ENCODE results near the gene NFIA.

Gene NFIA

DNA sequence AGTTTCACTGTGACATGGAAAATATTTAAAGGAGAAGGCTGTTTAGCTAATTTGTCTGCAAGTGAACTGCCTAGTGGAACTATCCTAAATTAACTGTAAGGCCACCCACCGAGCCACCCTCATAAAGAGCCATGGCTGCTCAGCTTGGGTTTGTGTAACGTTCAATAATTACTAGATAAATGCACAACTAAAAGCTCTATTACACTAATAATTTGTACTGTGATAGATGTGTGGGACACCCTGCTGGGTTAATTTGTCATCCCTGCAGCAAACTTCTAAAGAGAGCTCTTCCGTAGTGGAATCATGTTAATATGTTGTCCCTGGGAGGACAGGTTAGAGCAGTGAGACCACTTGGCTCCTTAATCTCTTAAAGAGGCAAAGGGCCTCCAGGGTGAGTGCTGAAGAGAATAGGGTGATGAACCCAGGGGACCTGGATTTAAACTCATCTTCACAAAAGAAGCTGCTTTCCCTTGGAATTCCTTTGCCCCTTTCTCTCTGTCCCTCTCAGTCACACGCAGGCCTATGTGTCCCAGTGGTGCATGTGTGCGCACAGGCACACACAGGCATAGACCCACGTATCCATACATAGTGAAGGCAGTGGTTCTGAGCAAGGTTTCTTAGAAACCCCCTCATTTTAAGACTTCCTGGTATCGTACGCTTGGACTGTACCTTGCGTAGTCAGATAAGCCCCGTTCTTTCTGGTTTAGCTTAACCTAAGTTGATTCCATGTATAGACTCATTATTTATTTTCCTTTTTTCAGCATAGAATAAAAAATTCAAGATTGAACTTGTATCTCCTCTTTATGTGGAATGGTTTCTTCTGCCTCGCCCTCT is 310.3 kb downstream of the NFIA start:
- Histone ChIP-seq H3K4me1 (no peaks in the 10 kb centered on the region), H3K4me3 (ENCODE audit: low read depth, low read length) (no peak overlapping the region), H3K27me3 (ENCODE audit: control insufficient read depth, insufficient read depth, low read length) (no peaks in the 10 kb centered on the region), H3K4me2 (ENCODE audit: low read length) (no peak overlapping the region), H3K36me3 (ENCODE audit: control insufficient read depth, insufficient read depth, low read length) (no peaks in the 10 kb centered on the region), H3K9me3 (ENCODE audit: control insufficient read depth, low read length) (no peaks in the 10 kb centered on the region), H3K27ac (no peak overlapping the region), H2AFZ (no peak overlapping the region), H3K79me2 (no peaks in the 10 kb centered on the region), H3K9ac (no peak overlapping the region)
- TF ChIP-seq, protein P1, sequence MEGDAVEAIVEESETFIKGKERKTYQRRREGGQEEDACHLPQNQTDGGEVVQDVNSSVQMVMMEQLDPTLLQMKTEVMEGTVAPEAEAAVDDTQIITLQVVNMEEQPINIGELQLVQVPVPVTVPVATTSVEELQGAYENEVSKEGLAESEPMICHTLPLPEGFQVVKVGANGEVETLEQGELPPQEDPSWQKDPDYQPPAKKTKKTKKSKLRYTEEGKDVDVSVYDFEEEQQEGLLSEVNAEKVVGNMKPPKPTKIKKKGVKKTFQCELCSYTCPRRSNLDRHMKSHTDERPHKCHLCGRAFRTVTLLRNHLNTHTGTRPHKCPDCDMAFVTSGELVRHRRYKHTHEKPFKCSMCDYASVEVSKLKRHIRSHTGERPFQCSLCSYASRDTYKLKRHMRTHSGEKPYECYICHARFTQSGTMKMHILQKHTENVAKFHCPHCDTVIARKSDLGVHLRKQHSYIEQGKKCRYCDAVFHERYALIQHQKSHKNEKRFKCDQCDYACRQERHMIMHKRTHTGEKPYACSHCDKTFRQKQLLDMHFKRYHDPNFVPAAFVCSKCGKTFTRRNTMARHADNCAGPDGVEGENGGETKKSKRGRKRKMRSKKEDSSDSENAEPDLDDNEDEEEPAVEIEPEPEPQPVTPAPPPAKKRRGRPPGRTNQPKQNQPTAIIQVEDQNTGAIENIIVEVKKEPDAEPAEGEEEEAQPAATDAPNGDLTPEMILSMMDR (IDR thresholded peaks at IDR 0.05) = no peak

DNA sequence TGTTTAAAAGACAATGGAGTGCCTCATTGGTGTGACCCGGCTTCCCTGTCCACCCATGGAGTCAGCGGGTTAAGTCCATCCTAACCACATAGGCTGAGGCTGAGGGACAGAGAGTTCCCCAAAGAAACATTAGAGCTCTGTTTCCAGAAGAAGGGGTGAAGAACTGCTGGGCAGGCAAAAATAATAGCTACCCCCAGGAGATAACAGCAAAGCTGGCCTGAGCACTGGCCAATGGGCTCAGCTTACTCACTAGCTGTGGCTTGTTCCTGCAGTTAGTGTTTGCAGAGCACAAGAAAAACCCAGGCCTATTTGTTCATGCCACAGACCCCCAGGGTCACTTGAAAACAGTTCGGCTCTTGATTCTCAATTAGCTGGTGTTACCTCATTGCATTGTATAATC is 311.2 kb downstream of the NFIA start:
- TF ChIP-seq, protein P1 (IDR thresholded peaks at IDR 0.05) = no peak
- Histone ChIP-seq H3K27ac (no peak overlapping the region), H3K9me3 (ENCODE audit: control insufficient read depth, low read length) (no peaks in the 10 kb centered on the region), H3K79me2 (no peaks in the 10 kb centered on the region), H3K4me3 (ENCODE audit: low read depth, low read length) (no peak overlapping the region), H2AFZ (no peak overlapping the region), H3K4me1 (peaks cover under 1% of the 10 kb centered on the region), H3K4me2 (ENCODE audit: low read length) (no peak overlapping the region), H3K27me3 (ENCODE audit: control insufficient read depth, insufficient read depth, low read length) (no peaks in the 10 kb centered on the region), H3K9ac (no peak overlapping the region), H3K36me3 (ENCODE audit: control insufficient read depth, insufficient read depth, low read length) (no peaks in the 10 kb centered on the region)

DNA sequence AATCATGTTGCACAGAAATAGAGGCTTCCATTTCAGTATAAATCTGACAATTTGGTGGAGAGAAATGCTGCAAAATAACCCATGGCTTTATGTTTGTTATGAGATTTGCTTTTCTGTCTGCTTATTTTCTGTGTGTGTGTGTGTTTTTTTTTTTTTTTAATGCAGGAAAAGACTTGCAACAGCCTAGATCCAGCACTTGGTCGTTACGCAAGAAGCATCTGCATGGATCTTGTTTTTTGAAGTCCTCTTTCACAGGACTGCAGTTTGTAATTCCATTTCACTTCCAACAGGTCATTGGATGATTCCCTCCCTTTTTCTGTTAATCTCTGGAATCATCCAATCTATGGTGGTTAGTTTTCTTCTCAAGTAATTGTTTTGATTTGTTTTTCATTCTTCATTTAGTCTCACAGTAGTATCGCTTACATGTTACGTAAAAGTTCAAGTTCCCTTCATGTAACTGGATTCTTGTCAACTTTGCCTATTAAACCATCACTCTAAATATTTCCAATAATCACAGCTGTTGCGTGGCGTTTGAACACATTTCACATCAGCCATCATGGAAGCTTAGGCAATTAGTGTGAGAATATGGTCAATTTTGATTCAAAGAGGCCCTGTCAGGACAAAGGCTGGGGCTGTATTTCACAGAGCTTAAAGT is 312.9 kb downstream of the NFIA start:
- H3K4me2 ChIP-seq (ENCODE audit: low read length) = no peak overlapping the region
- no peak overlapping the region for H3K4me3 ChIP-seq (ENCODE audit: low read depth, low read length)
- TF ChIP-seq, protein P1 (IDR thresholded peaks at IDR 0.05) = no peak
- H3K36me3 ChIP-seq (ENCODE audit: control insufficient read depth, insufficient read depth, low read length) = no peaks in the 10 kb centered on the region
- peaks cover 2% of the 10 kb centered on the region for H3K4me1 ChIP-seq
- H3K9me3 ChIP-seq (ENCODE audit: control insufficient read depth, low read length) = no peaks in the 10 kb centered on the region
- no peaks in the 10 kb centered on the region for H3K27me3 ChIP-seq (ENCODE audit: control insufficient read depth, insufficient read depth, low read length)
- no peaks in the 10 kb centered on the region for H3K79me2 ChIP-seq
- no peak overlapping the region for H3K9ac ChIP-seq
- H2AFZ ChIP-seq = no peak overlapping the region
- H3K27ac ChIP-seq = no peak overlapping the region

DNA sequence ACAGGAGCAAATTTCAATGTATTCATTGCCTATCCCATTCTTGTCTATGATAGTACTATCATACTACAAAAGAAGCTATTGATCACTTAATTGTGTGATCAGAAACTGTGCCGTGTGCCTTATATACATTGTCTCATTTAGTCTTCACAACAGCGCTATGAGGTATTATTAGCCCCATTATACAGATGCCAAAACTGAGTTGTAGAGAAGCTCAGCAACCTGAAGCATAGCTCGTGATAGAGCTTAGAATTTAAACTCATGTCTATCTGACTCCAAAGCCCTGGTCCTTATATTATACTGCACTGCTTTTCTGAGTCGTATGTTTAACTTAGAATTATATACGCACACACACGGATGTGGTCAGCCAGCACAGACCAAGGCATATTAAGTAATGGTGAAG is 315.1 kb downstream of the NFIA start:
- H3K79me2 ChIP-seq = no peaks in the 10 kb centered on the region
- H3K4me1 ChIP-seq = peaks cover 2% of the 10 kb centered on the region
- no peak overlapping the region for H3K27ac ChIP-seq
- TF ChIP-seq, protein P1 (IDR thresholded peaks at IDR 0.05) = no peak
- H3K27me3 ChIP-seq (ENCODE audit: control insufficient read depth, insufficient read depth, low read length) = no peaks in the 10 kb centered on the region
- H3K4me3 ChIP-seq (ENCODE audit: low read depth, low read length) = no peak overlapping the region
- no peak overlapping the region for H3K4me2 ChIP-seq (ENCODE audit: low read length)
- H3K9me3 ChIP-seq (ENCODE audit: control insufficient read depth, low read length) = no peaks in the 10 kb centered on the region
- H3K9ac ChIP-seq = no peak overlapping the region
- no peak overlapping the region for H2AFZ ChIP-seq
- H3K36me3 ChIP-seq (ENCODE audit: control insufficient read depth, insufficient read depth, low read length) = no peaks in the 10 kb centered on the region

Measured in parathyroid adenoma (tissue), 2 donors.